NT2/D1 (cell line): ENCODE measurements around the gene IL22RA1.

Source experiments
- SUZ12 ChIP-seq: IDR thresholded peaks from 2 replicates; pipeline ENCODE4 v1.6.1; 2011; ENCODE audit not compliant: insufficient read length, insufficient read depth; ENCODE audit errors: extremely low read depth
- YY1 ChIP-seq: IDR thresholded peaks from 2 replicates; pipeline ENCODE4 v1.6.1; 2011; ENCODE audit not compliant: insufficient read length, insufficient read depth

DNA sequence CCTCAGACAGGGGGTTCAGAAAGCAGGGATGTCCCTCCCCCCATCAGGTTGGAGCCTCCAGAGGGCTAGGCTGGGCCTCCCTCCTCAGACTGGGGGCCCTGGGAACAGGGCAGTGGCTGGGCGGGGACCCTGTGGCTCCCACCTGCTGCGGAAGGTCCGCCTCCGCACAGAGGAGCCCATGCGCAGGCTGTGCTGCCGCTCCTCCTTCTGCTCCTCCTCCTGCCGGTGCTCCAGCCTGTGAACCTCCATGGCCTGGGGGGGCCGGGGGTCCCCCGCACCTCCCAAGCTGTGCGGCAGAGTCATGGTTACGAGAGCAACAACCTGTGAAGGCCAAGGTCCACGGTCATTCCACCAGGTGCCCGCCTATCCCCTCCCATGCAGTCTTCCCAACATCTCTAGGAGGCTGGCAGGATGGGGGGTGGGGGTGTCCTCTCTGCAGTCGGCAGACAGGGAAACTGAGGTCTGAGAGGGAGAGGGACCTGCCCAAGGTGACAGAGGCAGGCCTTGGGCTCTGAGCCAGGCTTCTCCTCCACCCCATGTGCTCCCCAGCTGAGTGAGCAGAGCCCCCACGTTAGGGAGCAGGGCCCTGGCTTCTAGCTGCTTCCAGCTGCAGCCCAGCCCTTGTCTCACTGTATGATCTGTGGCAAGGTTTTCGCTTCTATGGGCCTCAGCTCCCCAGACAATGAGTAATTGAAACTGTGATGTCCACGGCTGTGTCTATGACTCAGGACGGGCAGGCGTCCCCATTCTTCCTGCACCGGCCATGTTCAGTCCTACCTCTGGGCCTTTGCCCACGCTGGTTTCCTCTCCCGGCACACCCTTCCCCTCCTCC lies 34.4 kb downstream of the IL22RA1 start:
- no peak for TF ChIP-seq YY1
- no peak for TF ChIP-seq SUZ12
